ENCODE data around the gene KRTAP13-1.
A peak's percentile ranks its signal among the peaks of the same experiment; 100 is the strongest.

The KRTAP13-1 gene

GRCh38 chr21:30382201-30382600, 13.6 kb upstream of the KRTAP13-1 start:
- H3K27ac ChIP-seq = no peak overlapping the region
- no peak for TF ChIP-seq CTCF (conservative IDR thresholded peaks at IDR 0.05)

GRCh38 chr21:30391492-30392025, 4.3 kb upstream of the KRTAP13-1 start:
- no peak for TF ChIP-seq CTCF (conservative IDR thresholded peaks at IDR 0.05)
- H3K27ac ChIP-seq = no peak overlapping the region

GRCh38 chr21:30408782-30409494, 13.1 kb downstream of the KRTAP13-1 start:
- TF ChIP-seq CTCF (conservative IDR thresholded peaks at IDR 0.05) = peak; percentile 100
- H3K27ac ChIP-seq = peak overlapping the region; percentile 8; the same call in 1 of the 2 replicates

- no peak for TF ChIP-seq CTCF (conservative IDR thresholded peaks at IDR 0.05)
- no peak overlapping the region for H3K27ac ChIP-seq
Observed at GRCh38 chr21:30415993-30416392, 20.2 kb downstream of the KRTAP13-1 start.

GRCh38 chr21:30425826-30426225, 30.0 kb downstream of the KRTAP13-1 start, which contains the start of gene KRTAP13-3:
KRTAP13-3 (minus strand) TSS chr21:30425926; CDS start chr21:30425912, 14 bp downstream.
- no peak for TF ChIP-seq CTCF (conservative IDR thresholded peaks at IDR 0.05)
- H3K27ac ChIP-seq = no peak within 1 kb of the TSS

- H3K27ac ChIP-seq = no peak overlapping the region
- no peak for TF ChIP-seq CTCF (conservative IDR thresholded peaks at IDR 0.05)
Observed at GRCh38 chr21:30426731-30427130, 30.9 kb downstream of the KRTAP13-1 start.

GRCh38 chr21:30430170-30430655, 34.4 kb downstream of the KRTAP13-1 start, which contains the start of gene KRTAP13-4:
KRTAP13-4 (plus strand) TSS chr21:30430220; CDS start chr21:30430276, 56 bp downstream.
- no peak for TF ChIP-seq CTCF (conservative IDR thresholded peaks at IDR 0.05)
- H3K27ac ChIP-seq = no peak within 1 kb of the TSS

Measured in VCaP (cell line).